ENCODE measurements around the gene PRKN. TPM values are rescaled to one million over a fixed set of nuclear protein-coding genes. Genes with fewer than 3 reads are reported as not detected.

The PRKN gene
- total and polyA plus RNA-seq, 2 donors, result 3.5 to 6.5 TPM

DNA sequence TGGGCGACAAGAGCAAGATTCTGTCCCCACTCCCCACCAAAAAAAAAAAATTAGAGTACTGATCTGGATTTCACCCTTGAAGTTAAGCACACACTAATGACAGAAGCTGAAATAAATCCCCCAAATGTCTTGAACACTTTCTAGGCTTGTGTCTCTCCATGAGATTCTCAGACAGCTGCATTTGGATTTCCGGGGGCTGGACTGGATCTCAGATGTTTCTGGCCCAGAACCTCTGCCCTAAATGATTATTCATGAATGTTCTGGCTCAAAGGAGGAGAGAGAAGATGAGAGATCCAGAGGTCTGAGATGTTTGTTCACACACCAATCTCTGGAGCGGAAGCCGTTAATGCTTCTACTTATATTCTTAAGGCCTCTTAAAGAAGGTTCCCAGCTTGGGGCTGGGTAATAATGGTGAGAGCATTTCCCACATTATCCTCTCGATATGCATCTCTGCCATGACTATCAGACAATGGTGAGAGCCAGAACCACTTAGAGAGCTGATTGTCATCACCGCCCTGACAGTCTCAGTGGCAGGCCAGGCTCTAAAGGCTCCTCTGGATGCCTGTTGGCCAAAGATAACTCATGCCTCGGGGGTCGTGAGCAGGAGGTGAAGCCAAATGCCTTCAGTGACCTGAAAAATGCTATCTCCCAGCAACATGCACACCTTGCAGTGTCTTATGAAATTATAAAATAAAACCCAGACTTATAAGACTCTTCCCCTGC, 1325.8 kb downstream of the PRKN start:
- 82% methylated on average over 8 of the region's 8 CpGs for WGBS
- no peak for DNase-seq (ENCODE audit: extremely low spot score)
- Histone ChIP-seq H3K27ac (ENCODE audit: low read depth) (no peak overlapping the region), H3K4me1 (ENCODE audit: insufficient read depth) (no peaks in the 10 kb centered on the region), H3K36me3 (ENCODE audit: insufficient read depth) (no peaks in the 10 kb centered on the region), H3K4me3 (ENCODE audit: low read depth, low read length) (no peak overlapping the region)

DNA sequence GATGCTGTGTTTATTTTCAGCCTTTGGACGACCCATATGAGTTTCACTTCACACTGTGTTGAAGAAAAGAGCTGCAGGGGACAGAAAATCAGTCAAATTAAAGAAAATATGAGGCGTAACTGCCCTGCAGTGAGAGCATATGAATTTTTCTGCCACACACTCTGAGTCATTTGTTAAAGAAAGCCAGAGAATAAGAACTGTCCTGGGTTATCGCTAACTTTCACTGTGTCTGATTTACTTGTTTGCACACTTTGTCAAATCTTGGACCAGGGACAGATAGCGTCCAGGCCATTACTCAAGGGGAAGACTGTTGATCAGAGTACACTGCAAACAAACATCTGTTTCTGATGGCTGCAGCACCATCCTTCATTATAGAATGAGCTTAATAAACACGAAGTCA, 1326.9 kb downstream of the PRKN start:
- WGBS, result 70% methylated on average over 5 of the region's 5 CpGs
- DNase-seq (ENCODE audit: extremely low spot score), result no peak
- H3K4me1 ChIP-seq (ENCODE audit: insufficient read depth), result no peaks in the 10 kb centered on the region

DNA sequence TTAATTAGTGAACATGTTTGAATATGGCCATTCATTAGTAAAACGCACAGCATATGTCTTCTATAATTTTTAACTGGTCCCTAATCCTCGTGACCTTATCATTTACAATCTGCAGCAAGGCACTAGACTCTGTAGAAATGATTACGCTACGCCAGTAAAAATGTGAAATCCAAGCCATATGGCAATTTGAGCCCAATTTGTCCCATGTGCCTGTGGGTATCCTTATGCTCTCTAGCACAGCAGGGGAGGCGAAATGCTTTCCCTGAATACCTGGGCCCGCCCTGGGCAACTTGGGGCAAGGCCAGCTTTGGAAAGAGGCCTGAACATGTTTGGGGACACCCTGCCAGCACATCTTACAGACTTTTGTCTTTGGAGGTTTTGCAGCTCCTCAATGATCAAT, 1331.0 kb downstream of the PRKN start:
- Histone ChIP-seq H3K36me3 (ENCODE audit: insufficient read depth) (no peaks in the 10 kb centered on the region), H3K4me3 (ENCODE audit: low read depth, low read length) (no peak overlapping the region), H3K27ac (ENCODE audit: low read depth) (no peak overlapping the region), H3K4me1 (ENCODE audit: insufficient read depth) (no peaks in the 10 kb centered on the region)
- 94% methylated on average over 6 of the region's 6 CpGs for WGBS
- DNase-seq (ENCODE audit: extremely low spot score), result no peak

More for the DNA sequence above, 1326.9 kb downstream of the PRKN start:
- Histone ChIP-seq H3K4me3 (ENCODE audit: low read depth, low read length) (no peak overlapping the region), H3K36me3 (ENCODE audit: insufficient read depth) (no peaks in the 10 kb centered on the region), H3K27ac (ENCODE audit: low read depth) (no peak overlapping the region)

DNA sequence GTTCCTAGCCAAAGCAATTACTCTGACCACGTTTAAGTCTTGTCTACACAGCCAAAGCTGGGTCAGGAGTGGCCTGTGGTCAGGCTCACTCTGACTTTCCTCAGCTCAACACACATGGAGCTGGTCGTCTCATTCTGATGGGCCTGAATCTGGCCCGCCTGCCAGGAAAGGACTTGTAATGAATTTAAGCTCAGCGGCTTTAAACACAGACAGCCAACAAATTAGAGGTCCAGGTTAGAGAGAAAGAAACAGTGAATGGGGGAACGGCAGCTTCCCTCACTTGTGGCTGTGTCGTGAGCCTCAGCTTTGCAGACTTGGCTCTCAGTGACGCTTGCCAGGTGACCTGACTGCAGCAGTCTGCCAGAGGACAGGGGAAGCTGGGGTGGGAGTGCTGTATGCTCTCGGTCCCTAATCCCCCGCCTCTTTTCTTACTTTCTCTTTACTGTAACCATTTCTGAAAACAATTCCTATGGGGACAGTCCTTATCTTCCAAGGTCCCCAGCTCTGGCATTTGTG, 1331.8 kb downstream of the PRKN start:
- 69% methylated on average over 9 of the region's 9 CpGs for WGBS
- H3K36me3 ChIP-seq (ENCODE audit: insufficient read depth), result no peaks in the 10 kb centered on the region
- no peak for DNase-seq (ENCODE audit: extremely low spot score)

DNA sequence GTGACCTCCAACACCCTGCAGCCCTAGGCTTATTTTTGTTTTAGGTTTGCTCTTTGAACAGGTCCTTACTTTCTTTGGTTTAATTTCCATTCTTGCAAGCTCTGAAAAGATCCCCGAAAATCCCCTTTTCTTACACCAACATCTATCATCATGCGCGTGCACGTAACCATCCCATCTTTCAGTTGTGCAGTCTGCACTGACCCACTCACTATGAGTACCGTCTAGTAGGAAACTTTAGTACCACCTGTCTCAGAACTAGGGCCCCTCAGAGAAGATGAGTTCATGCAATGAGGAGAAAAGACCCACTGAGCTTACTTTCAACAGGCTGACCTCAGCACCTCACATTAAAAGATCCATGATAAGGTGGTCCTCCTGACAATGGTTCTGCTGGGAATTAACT, 1333.1 kb downstream of the PRKN start:
- no peak overlapping the region for H3K4me3 ChIP-seq (ENCODE audit: low read depth, low read length)
- H3K4me1 ChIP-seq (ENCODE audit: insufficient read depth), result no peaks in the 10 kb centered on the region
- H3K27ac ChIP-seq (ENCODE audit: low read depth), result no peak overlapping the region
- H3K36me3 ChIP-seq (ENCODE audit: insufficient read depth), result no peaks in the 10 kb centered on the region
- DNase-seq (ENCODE audit: extremely low spot score), result no peak
- WGBS, result 84% methylated on average over 5 of the region's 5 CpGs

More for the DNA sequence above, 1331.8 kb downstream of the PRKN start:
- Histone ChIP-seq H3K27ac (ENCODE audit: low read depth) (no peak overlapping the region), H3K4me3 (ENCODE audit: low read depth, low read length) (no peak overlapping the region), H3K4me1 (ENCODE audit: insufficient read depth) (no peaks in the 10 kb centered on the region)

- Histone ChIP-seq H3K4me3 (ENCODE audit: low read depth, low read length) (no peak overlapping the region), H3K36me3 (ENCODE audit: insufficient read depth) (no peaks in the 10 kb centered on the region), H3K27ac (ENCODE audit: low read depth) (no peak overlapping the region), H3K4me1 (ENCODE audit: insufficient read depth) (no peaks in the 10 kb centered on the region)
- peak; percentile 59 for DNase-seq (ENCODE audit: extremely low spot score)
- WGBS, result 12% methylated on average over 7 of the region's 7 CpGs
Observed at GRCh38 chr6:161393839-161394364, 1333.7 kb downstream of the PRKN start.

DNA sequence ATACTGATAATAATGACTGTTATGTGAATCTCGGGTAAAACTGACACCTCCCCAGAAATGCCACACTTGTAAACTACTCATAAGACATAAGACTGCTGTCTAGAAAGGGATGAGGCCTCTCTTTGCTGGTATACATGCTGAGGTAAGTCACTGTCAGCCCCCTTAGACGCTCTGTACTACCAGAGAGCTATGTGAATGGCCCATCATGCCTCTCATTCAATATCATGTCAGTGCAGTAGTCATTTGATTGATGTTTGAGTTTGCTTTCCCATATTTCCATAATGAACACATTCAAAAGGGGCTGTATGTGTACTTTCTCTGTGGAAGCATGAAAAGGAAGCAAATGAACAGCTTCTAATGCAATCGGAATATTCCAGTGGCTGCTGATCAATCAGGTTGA, 1334.3 kb downstream of the PRKN start:
- Histone ChIP-seq H3K4me1 (ENCODE audit: insufficient read depth) (no peaks in the 10 kb centered on the region), H3K27ac (ENCODE audit: low read depth) (no peak overlapping the region), H3K36me3 (ENCODE audit: insufficient read depth) (no peaks in the 10 kb centered on the region), H3K4me3 (ENCODE audit: low read depth, low read length) (no peak overlapping the region)
- no peak for DNase-seq (ENCODE audit: extremely low spot score)
- WGBS, result 62% methylated on average over 3 of the region's 3 CpGs

- no peak overlapping the region for H3K27ac ChIP-seq (ENCODE audit: low read depth)
- H3K4me3 ChIP-seq (ENCODE audit: low read depth, low read length), result no peak overlapping the region
- 86% methylated on average over 3 of the region's 3 CpGs for WGBS
- no peak for DNase-seq (ENCODE audit: extremely low spot score)
- no peaks in the 10 kb centered on the region for H3K36me3 ChIP-seq (ENCODE audit: insufficient read depth)
- H3K4me1 ChIP-seq (ENCODE audit: insufficient read depth), result no peaks in the 10 kb centered on the region
Observed at GRCh38 chr6:161389756-161390155, 1337.8 kb downstream of the PRKN start.

DNA sequence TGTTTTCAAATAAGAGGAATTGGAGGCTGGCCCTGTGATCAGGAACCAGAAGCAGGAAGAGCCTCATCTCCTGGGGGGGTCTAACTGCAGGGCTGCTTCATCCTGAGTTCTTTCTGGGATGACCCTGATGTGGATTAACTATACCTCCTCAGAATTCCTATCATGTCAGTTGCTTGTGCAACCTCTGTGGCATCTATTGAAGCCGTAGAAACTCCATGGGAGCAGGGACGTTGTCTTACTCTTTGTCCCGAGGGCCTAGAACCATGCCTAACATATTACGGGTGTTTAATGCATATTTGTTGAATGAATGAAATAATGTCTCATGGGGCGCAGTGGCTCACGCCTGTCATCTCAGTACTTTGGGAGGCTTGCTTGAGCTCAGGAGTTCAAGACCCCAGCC, 1343.6 kb downstream of the PRKN start:
- H3K36me3 ChIP-seq (ENCODE audit: insufficient read depth), result no peaks in the 10 kb centered on the region
- 97% methylated on average over 6 of the region's 6 CpGs for WGBS
- no peaks in the 10 kb centered on the region for H3K4me1 ChIP-seq (ENCODE audit: insufficient read depth)
- H3K27ac ChIP-seq (ENCODE audit: low read depth), result no peak overlapping the region
- no peak for DNase-seq (ENCODE audit: extremely low spot score)
- no peak overlapping the region for H3K4me3 ChIP-seq (ENCODE audit: low read depth, low read length)

DNA sequence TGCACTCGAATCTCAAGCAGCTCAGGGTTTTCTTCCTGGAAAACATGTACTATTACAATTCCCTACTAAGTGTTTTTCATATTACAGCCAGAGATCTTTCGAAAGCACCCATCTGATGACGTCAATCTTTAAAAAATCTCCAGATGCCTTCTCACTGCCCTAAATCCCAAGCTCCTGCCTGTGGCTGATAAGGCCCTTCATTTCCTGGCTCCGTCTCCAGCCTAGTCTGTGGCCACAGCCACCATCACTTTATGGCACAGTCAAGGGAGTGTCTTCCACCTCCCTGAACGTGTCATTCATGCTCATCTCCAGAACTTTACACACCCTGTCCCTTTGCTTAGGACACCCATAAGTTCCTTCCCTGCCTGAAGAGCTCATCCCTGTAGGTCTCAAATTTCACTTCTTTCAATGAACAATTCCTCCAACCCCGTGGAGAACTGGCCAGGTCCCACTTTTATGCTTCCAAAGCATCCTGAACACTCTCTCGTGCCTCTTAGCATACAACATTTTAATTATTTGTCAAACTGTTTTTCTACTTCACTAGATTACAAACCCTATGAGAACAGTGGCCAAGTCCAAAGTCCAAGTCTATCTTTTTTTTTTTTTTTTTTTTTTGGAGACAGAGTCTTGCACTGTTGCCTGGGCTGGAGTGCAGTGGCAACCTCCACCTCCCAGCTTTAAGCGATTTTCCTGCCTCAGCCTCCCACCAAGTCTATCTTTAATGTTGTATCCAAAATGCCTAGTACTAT, 1347.6 kb downstream of the PRKN start:
- no peak for DNase-seq (ENCODE audit: extremely low spot score)
- Histone ChIP-seq H3K27ac (ENCODE audit: low read depth) (no peak overlapping the region), H3K36me3 (ENCODE audit: insufficient read depth) (no peaks in the 10 kb centered on the region), H3K4me3 (ENCODE audit: low read depth, low read length) (no peak overlapping the region), H3K4me1 (ENCODE audit: insufficient read depth) (no peaks in the 10 kb centered on the region)
- 52% methylated on average over 8 of the region's 8 CpGs for WGBS

GRCh38 chr6:161378115-161378514, 1349.5 kb downstream of the PRKN start:
- DNase-seq (ENCODE audit: extremely low spot score), result no peak
- no peak overlapping the region for H3K4me3 ChIP-seq (ENCODE audit: low read depth, low read length)
- no peaks in the 10 kb centered on the region for H3K36me3 ChIP-seq (ENCODE audit: insufficient read depth)
- 91% methylated on average over 12 of the region's 12 CpGs for WGBS
- no peaks in the 10 kb centered on the region for H3K4me1 ChIP-seq (ENCODE audit: insufficient read depth)
- no peak overlapping the region for H3K27ac ChIP-seq (ENCODE audit: low read depth)

GRCh38 chr6:161377116-161377515, 1350.5 kb downstream of the PRKN start:
- Histone ChIP-seq H3K4me1 (ENCODE audit: insufficient read depth) (no peaks in the 10 kb centered on the region), H3K27ac (ENCODE audit: low read depth) (no peak overlapping the region), H3K4me3 (ENCODE audit: low read depth, low read length) (no peak overlapping the region), H3K36me3 (ENCODE audit: insufficient read depth) (no peaks in the 10 kb centered on the region)
- 93% methylated on average over 13 of the region's 13 CpGs for WGBS
- DNase-seq (ENCODE audit: extremely low spot score), result no peak

- Histone ChIP-seq H3K36me3 (ENCODE audit: insufficient read depth) (no peaks in the 10 kb centered on the region), H3K27ac (ENCODE audit: low read depth) (no peak overlapping the region), H3K4me1 (ENCODE audit: insufficient read depth) (no peaks in the 10 kb centered on the region), H3K4me3 (ENCODE audit: low read depth, low read length) (no peak overlapping the region)
- 86% methylated on average over 11 of the region's 11 CpGs for WGBS
- DNase-seq (ENCODE audit: extremely low spot score), result no peak
Observed at GRCh38 chr6:161376367-161376766, 1351.2 kb downstream of the PRKN start.
